Daoy (cell line): ENCODE data around the gene ARHGAP12. TPM values are rescaled to one million over a fixed set of nuclear protein-coding genes. Genes with fewer than 3 reads are reported as not detected.
A peak's percentile ranks its signal among the peaks of the same experiment; 100 is the strongest.

Experiments used
- DNase-seq: peaks from one replicate; pipeline ENCODE4 v3.0.0-alpha.2; 2015; ENCODE audit warnings: low read depth
- total RNA-seq: library from RNA; depleted of rRNA; stranded (reverse); fragments of >200 nt; shearing (Covaris generic); gene quantifications from 2 replicates; pipeline ENCODE4 v1.2.3, GENCODE V29; 2014

Gene ARHGAP12
- total RNA-seq, 1 experiment from 2014 or later: 20.7 TPM

- no peak for DNase-seq
Measured at GRCh38 chr10:31878486-31878885, 50.1 kb downstream of the ARHGAP12 start.

DNA sequence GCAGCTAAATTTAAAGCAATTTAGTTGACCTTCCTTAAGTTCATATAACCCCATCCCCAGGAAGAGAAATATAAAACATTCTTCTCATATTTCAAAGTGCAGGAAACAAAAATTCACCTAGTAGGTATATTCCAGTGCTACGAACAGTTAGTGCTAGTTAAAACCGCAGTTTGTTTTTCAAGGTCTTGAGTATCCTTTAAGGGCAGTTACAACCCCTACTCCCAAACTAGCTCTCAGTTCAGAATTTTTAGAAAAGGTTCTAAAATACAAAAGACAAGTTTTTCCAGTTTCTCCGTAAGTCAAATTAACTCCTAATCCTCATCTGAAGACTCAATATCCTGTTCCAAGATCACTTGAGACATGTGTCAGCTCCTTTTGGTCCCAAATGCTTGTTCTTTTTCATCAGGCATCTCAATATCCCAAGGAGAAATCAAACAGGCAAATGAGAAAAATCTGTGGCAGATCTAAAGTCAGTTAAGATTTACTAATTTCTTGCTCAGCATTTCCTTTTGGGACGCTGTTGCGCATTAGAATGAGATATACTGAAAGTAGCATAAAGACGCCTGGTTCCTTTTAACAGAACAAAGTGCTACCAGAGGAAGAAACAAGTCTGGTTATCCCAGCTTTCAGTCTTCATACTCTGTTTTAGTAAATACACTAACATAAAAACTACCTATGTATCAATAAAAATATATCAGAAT lies 51.8 kb downstream of the ARHGAP12 start:
- DNase-seq: no peak

GRCh38 chr10:31875608-31876007 lies 53.0 kb downstream of the ARHGAP12 start:
- DNase-seq: no peak

- DNase-seq: no peak
Measured at GRCh38 chr10:31873724-31874123, 54.9 kb downstream of the ARHGAP12 start.

GRCh38 chr10:31871266-31872065 lies 57.2 kb downstream of the ARHGAP12 start:
- no peak for DNase-seq

DNA sequence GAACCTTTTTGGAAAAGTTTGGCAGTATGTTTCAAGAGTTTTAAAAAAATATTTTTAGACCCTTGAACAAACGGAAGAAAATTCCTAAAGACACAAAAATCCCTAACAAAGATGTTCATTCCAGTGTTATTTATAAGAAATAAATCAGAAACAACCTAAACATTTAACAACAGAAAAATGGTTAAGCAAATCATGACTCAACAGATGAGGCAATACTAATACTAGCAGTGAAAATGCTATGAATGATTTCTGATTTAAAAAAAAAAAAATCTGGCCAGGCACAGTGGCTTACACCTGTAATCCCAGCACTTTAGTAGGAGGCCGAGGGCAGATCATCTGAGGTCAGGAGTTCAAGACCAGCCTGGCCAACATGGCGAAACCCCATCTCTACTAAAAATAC lies 61.0 kb downstream of the ARHGAP12 start:
- DNase-seq: no peak

- DNase-seq: peak; percentile 27
Measured at GRCh38 chr10:31866118-31866670, 62.4 kb downstream of the ARHGAP12 start.

DNA sequence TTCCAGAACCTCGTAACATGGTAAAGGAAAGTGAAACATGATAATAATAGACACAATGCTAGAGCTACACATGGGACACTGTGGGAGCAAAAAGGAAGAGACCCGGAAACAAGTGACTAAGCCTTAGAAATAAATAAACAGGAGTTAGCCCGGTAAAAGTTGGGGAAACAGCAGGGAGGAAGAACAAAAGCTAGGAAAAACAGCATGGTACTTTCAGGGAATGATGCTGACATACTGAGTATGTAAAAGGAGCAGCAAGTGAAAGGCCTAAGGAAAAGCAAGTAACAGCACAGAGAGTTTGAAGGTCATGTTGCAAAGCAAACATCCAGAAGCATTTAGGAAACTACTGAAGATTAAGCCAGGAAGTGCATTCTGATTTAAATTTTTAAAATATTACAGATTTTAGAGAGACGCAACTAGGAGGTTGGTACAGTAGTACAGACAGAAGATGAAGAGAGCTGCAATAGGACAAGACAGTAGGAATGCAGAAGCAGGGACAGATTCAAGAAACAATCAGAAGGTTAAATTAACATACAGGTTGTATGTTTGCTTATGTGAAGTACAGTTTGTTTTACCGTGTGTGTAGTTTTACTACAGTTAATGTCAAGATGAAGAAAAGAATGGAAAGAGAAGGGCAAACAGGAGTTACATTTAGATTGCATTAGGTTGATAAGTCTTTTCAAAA lies 63.7 kb downstream of the ARHGAP12 start:
- peak; percentile 28 for DNase-seq

- DNase-seq: no peak
Measured at GRCh38 chr10:31855033-31855432, 73.6 kb downstream of the ARHGAP12 start.

DNA sequence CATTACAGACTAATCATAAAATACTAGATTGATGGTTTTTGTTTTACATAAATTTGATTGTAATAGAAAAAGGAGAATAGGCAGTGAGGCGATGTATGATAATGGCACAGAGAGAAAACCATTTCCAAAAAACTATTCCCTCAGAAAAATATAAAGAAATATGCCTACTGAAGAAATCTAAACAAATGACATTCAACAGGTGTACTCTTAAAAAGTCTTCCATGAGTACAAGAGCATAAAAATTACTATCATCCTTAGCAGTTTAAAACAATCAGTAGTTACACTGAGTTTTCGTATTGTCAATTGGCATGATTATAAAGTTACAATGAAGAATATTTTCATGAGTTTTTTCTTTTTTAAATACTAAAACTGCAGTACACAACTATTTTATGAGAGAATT lies 75.0 kb downstream of the ARHGAP12 start:
- no peak for DNase-seq

DNA sequence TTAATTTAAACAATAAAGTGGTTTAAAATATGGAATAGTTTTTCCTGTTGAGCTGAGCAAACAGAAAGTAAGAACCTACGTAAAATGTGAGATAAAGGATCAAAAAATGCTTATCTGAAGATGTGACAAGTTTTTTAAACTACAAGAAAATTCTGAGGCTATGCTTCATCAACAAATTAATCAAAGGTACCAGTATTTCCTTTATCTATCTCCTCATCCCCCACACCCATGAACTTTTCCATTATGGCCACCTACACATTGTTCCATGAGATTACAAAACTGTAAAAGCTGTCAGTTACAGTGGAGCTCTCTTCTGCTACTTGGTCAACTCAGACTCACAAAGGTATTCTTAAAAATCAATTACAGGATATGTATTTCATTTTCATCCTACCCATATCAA lies 77.4 kb downstream of the ARHGAP12 start:
- no peak for DNase-seq

- DNase-seq: no peak
Measured at GRCh38 chr10:31847515-31847914, 81.1 kb downstream of the ARHGAP12 start.

DNA sequence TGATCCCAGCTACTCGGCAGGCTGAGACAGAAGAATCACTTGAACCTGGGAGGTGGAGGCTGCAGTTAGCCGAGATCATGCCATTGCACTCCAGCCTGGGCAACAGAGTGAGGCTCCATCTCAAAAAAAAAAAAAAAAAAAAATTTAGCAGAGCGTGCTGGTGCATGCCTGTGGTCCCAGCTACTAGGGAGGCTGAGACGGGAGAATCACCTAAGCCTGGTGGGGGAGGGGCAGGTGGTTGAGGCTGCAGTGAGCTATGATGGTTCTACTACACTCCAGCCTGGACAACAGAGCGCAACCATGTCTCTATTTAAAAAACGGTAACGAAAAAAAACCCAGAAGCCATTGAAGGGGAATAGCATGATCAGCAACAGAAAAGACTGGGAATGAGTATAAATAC lies 89.9 kb downstream of the ARHGAP12 start:
- no peak for DNase-seq

DNA sequence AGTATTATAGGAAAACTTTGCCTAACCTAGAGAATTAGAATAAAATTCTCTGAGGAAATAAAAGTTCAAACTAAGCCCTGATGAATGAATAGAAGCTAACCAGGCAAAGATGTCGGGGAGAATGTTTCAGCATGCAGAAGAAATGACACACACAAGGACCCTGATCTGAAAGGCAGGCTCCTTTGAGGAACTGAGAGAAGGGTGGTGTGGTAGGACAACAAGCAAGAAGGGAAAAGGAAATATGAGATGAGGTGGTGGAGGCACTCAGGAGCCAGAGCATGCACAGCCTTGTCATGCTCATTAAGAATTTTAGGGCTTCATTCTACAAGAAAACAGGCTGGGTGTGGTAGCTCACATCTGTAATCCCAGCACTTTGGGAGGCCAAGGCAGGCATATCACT lies 90.6 kb downstream of the ARHGAP12 start:
- DNase-seq: no peak

DNA sequence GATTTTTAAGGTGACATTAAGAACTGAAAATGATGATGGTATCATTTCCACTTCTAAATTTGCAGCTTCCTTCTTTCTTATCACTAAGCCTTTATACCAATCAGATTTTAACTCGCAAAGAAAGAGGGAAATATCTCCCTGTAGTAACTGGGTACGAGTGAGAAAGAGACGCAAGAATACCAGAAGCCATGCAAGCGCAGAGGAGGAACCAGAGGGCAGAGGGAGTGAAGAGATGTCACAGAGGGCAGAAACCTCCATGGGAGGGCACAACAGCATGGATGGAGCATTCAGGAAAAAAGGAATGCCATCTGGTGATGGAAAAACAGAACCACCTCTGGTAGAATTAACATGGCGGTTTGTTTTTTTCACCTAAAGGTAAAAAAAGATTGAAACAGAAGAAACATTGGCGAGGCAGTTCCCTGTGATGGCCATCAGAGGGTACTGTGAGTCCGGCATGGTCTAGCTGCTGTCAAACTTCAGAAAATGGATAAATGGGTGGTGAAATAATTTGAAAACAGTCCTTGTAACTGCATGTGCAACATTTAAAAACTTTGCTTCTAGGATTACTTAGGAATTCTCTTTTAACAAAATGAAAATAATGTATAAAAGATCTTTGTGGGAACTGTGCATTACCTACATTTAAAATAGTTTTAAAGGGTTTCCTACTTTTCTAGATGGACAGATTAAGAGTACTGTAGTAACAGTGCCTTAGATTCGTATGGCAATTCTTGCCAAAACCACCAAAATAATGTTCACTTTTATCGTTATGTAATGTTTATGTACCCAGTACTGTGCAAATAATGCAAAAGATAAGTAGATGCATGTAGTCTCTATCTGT lies 91.8 kb downstream of the ARHGAP12 start:
- DNase-seq: peak; percentile 16

- no peak for DNase-seq
Measured at GRCh38 chr10:31833753-31834152, 94.9 kb downstream of the ARHGAP12 start.

DNA sequence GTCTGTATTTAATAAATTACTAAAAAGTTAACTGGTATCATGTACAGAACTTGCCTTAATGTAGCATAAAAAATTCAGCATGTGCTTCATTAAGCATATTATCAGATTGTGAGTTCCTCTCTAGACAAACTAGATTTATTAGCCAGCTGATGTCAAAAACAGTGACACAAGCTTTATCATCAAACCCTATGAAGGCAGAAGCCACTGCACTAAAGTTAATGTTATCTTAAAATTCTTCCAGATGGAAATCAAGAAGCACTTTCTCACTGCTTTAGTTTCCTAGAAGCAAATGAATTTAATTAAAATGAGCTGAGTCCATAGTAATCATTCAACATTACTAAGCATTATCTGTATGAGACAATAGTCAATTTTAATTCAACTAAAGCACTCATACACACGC lies 96.4 kb downstream of the ARHGAP12 start:
- no peak for DNase-seq

DNA sequence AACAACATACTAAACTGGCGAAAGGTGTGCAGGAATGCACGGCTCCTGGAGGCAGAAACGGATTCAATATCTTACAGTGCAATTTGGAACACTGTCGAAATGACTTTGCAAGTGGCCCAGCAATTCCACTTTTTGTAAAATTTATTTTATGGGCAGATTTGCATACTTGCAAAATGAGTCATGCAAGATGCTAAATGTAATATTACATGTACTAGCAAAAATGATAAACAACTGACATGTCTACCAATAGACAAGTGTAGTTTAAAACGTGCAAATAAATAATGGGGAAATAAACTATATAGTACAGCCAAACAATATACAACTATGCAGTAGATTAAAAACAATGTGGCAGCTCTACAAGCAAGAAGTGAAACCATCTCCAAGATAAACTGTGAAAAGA lies 97.7 kb downstream of the ARHGAP12 start:
- no peak for DNase-seq

DNA sequence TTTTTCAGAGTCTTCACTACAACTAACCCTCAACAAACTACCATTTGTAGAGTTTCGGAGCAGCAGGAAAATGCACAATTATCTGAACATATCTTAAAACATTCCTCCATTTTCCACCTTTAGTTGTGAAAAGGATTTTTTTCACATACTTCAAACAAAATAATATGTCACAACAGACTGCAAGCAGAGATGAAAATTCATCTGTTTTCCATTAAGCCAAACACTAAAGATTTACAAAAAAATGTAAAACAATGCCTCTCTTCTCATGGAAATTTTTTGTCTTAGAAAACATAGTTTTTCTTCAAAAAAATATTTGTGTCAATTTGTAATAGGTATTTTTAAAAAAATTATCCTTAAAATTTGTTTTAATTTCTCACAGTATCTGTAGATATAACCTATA lies 98.9 kb downstream of the ARHGAP12 start:
- no peak for DNase-seq

DNA sequence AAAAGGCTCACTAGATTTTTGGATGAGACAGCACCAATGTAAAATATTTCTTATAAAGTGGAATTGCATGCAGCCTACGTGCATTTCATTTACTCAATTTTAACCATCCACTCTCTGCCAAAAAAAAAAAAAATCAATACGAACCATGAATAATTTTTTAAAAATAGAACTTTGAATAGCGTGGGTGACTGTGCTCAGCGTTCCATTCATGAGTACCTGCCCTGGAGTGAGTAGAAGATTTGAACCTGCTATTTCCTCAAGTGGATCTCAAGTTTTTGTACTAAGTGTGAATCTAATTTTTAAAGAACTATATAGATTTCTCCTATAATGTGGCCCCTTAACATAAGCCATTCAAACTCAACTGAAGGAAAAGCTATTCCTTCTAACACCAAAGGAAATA lies 105.3 kb downstream of the ARHGAP12 start:
- DNase-seq: no peak

DNA sequence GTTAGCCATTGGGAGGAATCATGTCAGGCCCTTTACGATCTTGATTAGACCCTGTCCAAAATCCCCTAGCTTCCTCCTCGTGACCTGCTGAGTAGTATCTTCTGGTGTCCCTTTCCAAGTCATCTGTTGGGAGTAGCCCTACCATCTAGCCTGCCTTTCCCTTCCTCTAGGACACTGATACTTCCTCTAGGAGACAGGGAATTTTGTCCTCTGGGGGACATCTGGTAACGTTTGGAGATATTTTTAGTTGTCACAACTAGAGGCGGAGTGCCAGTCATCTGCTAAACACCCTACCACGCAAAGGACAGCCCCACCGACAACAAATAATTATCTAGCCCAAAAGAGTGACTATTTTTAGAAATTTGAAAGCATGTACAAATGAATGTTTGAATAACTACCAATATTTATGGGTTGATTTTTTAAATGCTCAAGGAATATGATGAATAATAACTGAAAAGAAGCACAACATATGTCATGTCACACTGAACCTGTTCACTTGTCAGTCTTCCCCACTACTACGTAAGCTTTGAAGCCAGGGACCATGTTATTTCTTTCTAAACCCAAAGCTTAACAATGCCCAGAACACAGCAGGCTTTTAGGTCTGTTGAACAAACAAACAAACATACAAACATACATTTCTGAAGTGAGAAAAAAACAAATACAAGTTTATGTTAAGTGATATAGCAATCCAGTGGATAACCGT lies 105.9 kb downstream of the ARHGAP12 start:
- DNase-seq: no peak
